Small intestine (tissue), 7 donors: ENCODE results near the gene THSD7A. TPM values are rescaled to one million over a fixed set of nuclear protein-coding genes. Genes with fewer than 3 reads are reported as not detected.

Experiments
- DNase-seq, 2 donors: peaks; one replicate each; pipeline versions ENCODE4 v3.0.0 to v3.0.0-alpha.2; 2013
- FAIRE-seq: peaks from 2 replicates; lab custom pipeline; 2012; peaks lifted over from hg19 to GRCh38; lab: Jason Lieb, UNC
- H3K27ac ChIP-seq, 3 donors: one replicate each; pipeline ENCODE4 v1.5.1; 2013; ENCODE audit warnings: low read length in 2 of 3, mild to moderate bottlenecking in 2 of 3, control low read depth in 1 of 3, inconsistent platforms in 1 of 3, low read depth in 1 of 3, moderate library complexity in 1 of 3
- H3K27me3 ChIP-seq, 3 donors: one replicate each; pipeline ENCODE4 v1.6.1; 2013; ENCODE audit warnings: low read length in 3 of 3, inconsistent platforms in 1 of 3; ENCODE audit not compliant: control insufficient read depth in 3 of 3, insufficient read depth in 3 of 3
- H3K36me3 ChIP-seq, 3 donors: one replicate each; pipeline ENCODE4 v1.6.1; 2013; ENCODE audit warnings: low read length in 3 of 3, inconsistent platforms in 1 of 3, low read depth in 1 of 3, mild to moderate bottlenecking in 1 of 3, moderate library complexity in 1 of 3; ENCODE audit not compliant: control insufficient read depth in 3 of 3, insufficient read depth in 2 of 3
- H3K4me1 ChIP-seq, 3 donors: one replicate each; pipeline ENCODE4 v1.6.1; 2013; ENCODE audit warnings: low read length in 2 of 3, inconsistent platforms in 1 of 3, low read depth in 1 of 3, mild to moderate bottlenecking in 1 of 3, moderate library complexity in 1 of 3; ENCODE audit not compliant: control insufficient read depth in 3 of 3, insufficient read depth in 2 of 3
- H3K4me3 ChIP-seq, 3 donors: one replicate each; pipeline ENCODE4 v1.5.1; 2013; ENCODE audit warnings: low read length in 3 of 3, control low read depth in 1 of 3, inconsistent platforms in 1 of 3, low read depth in 1 of 3, mild to moderate bottlenecking in 1 of 3, moderate library complexity in 1 of 3
- H3K9me3 ChIP-seq, 2 donors: one replicate each; pipeline ENCODE4 v1.6.1; 2013; ENCODE audit warnings: low read depth in 1 of 2, low read length in 1 of 2; ENCODE audit not compliant: control insufficient read depth in 2 of 2, insufficient read depth in 1 of 2
- WGBS, 3 donors: extraction: QIAGEN DNeasy Blood & Tissue Kit; methylation state at CpG; one replicate each; pipeline ENCODE4 v1.1.7; 2013; 5-methylcytosine and 5-hydroxymethylcytosine counted together
- polyA plus RNA-seq, 4 donors: library from polyadenylated mRNA; stranded (reverse) in 3 of 4; unstranded in 1 of 4; fragments of 200-250 nt in 3 of 4; fragments of 120-200 nt in 1 of 4; gene quantifications; one replicate each; pipeline versions ENCODE4 v1.2.1 to v1.2.3, GENCODE V29; 2013
- donor health status: healthy with polysubstance abuse.
- donor health status: control.
- donor health status: control.
- donor health status: Bipolar disorder and iron deficiency.
- donor health status: healthy.

Gene THSD7A
- polyA plus RNA-seq, 4 donors, result 1.1 to 3.5 TPM; not detected in 2

GRCh38 chr7:11648101-11648500, 183.9 kb downstream of the THSD7A start:
- Histone ChIP-seq H3K4me1 (no peaks in the 10 kb centered on the region), H3K4me3 (no peak overlapping the region), H3K36me3 (no peaks in the 10 kb centered on the region), H3K9me3 (no peaks in the 10 kb centered on the region), H3K27me3 (no peaks in the 10 kb centered on the region), H3K27ac (no peak overlapping the region)
- DNase-seq, result no peak
- 76 to 83% (median 77%) methylated on average over 3 of the region's 3 CpGs for WGBS, 3 donors
- no peak for FAIRE-seq

DNA sequence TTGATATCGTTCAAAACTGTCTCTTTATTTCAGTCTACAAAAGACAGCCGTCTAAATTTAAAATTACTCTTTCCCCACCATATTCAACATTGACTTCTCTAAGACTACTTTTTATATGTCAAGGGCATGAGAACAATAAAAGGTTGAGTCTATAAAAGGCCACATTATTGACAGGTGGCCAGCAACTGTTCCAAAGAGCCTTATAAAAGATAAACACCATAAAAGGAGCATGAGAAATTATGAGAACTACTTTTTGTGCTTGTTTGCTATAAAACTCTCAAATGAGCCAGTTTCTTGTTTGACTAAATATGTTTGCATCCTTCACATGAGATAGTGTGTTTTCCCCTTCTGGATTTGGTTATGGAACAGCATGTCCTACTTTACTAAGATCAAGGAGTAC, 189.2 kb downstream of the THSD7A start:
- Histone ChIP-seq H3K27ac (no peak overlapping the region), H3K27me3 (no peaks in the 10 kb centered on the region), H3K4me3 (no peak overlapping the region), H3K9me3 (no peaks in the 10 kb centered on the region), H3K36me3 (no peaks in the 10 kb centered on the region), H3K4me1 (no peaks in the 10 kb centered on the region)
- DNase-seq (no peak), FAIRE-seq (no peak)
- WGBS, 3 donors, result 51 to 73% (median 72%) methylated on average over 2 of the region's 2 CpGs

GRCh38 chr7:11642276-11642675, 189.7 kb downstream of the THSD7A start:
- Histone ChIP-seq H3K4me1 (no peaks in the 10 kb centered on the region), H3K4me3 (no peak overlapping the region), H3K27me3 (no peaks in the 10 kb centered on the region), H3K36me3 (no peaks in the 10 kb centered on the region), H3K27ac (no peak overlapping the region), H3K9me3 (no peaks in the 10 kb centered on the region)
- FAIRE-seq, result no peak
- no peak for DNase-seq

DNA sequence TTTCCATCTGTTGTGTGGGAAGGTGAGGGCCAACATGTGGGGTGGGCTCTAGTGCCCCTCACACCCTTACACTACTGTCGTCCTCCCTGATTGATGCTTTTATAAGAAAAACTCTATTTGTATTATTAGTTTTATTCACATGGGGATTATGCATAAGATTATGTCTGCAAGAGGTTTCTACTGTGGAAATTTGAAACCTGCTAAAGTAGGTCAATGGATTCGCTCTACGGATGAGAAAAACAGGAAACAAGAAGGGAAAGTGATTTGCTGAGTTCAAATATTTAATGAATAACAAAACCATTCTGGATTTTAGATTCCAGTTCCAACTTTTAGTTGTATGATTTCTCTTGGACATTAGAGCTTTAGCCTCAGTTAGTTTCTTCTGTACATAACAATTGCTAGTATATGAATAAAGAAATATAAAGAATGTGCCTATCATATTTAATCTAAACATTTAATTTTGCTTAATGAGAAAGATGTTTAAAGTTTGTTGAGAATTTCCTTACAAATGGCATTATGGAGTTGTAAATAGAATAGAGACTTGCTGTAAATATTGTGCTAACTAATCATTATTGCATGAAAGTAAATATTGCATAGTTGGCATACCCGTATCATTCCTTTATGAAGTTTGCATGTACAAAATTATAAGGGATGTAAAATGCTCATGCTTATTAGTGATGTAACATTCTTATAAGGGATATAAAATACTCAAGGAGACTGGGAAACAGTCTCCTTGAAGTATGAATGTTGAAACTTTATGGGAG, 193.8 kb downstream of the THSD7A start:
- no peak overlapping the region for H3K27ac ChIP-seq
- FAIRE-seq, result no peak
- H3K27me3 ChIP-seq, result no peaks in the 10 kb centered on the region
- no peak for DNase-seq
- H3K9me3 ChIP-seq, result no peaks in the 10 kb centered on the region
- H3K4me3 ChIP-seq, result no peak overlapping the region
- 44 to 63% (median 62%) methylated on average over 4 of the region's 4 CpGs for WGBS, 3 donors
- no peaks in the 10 kb centered on the region for H3K4me1 ChIP-seq
- no peaks in the 10 kb centered on the region for H3K36me3 ChIP-seq

- FAIRE-seq (no peak), DNase-seq (no peak)
- no peaks in the 10 kb centered on the region for H3K27me3 ChIP-seq
- no peak overlapping the region for H3K4me3 ChIP-seq
- 95 to 97% (median 97%) methylated on average over 19 of the region's 19 CpGs for WGBS, 3 donors
- no peaks in the 10 kb centered on the region for H3K36me3 ChIP-seq
- no peaks in the 10 kb centered on the region for H3K4me1 ChIP-seq
- H3K9me3 ChIP-seq, result no peaks in the 10 kb centered on the region
- no peak overlapping the region for H3K27ac ChIP-seq
Observed at GRCh38 chr7:11636274-11636673, 195.7 kb downstream of the THSD7A start.

GRCh38 chr7:11633310-11633709, 198.7 kb downstream of the THSD7A start:
- Histone ChIP-seq H3K4me1 (no peaks in the 10 kb centered on the region), H3K27ac (no peak overlapping the region), H3K4me3 (no peak overlapping the region), H3K36me3 (no peaks in the 10 kb centered on the region), H3K27me3 (no peaks in the 10 kb centered on the region), H3K9me3 (no peaks in the 10 kb centered on the region)
- FAIRE-seq, result no peak
- DNase-seq, result no peak
- WGBS, 3 donors, result 71 to 86% (median 73%) methylated on average over 1 of the region's 1 CpG

DNA sequence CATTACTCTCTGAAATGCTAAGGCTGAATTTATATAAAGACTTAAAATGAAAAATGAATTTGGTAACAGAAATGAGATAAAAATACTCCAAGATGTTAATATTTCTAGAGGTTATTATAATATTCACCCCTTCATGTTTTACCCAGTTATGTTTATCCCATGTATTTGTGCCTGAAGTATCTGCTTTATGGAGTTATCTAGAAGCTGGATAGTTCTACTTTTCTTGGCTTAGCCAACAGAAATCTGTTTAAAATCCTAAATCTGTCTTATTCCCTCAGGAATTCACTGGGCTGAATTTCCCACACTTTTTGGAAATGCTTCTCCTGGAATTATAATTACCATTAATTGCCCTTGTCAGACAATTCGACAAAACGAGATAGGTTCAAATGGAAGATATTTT, 201.6 kb downstream of the THSD7A start:
- H3K27ac ChIP-seq, result no peak overlapping the region
- no peak for FAIRE-seq
- H3K27me3 ChIP-seq, result no peaks in the 10 kb centered on the region
- DNase-seq, result no peak
- WGBS, 3 donors, result 73 to 91% (median 86%) methylated on average over 2 of the region's 2 CpGs
- H3K9me3 ChIP-seq, result no peaks in the 10 kb centered on the region
- no peaks in the 10 kb centered on the region for H3K4me1 ChIP-seq
- H3K36me3 ChIP-seq, result no peaks in the 10 kb centered on the region
- H3K4me3 ChIP-seq, result no peak overlapping the region

DNA sequence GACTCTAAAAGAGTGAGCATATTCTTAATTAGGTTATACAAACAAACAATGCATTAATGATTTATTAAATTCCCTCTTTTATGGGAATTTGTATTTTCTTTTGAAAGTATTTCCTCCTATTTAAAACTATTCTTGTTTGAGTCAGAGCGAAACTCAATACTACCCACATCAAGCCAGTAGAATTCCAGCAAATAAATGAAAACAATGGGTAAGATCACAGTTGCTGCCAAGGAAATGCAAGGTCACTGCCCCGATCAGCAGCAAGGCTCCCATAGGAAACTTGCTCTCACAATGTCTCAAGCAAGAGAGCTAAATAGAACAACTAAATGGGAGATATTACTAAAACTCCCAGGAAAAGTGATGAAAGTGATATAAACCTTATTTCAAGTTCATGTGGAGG, 206.3 kb downstream of the THSD7A start:
- 62 to 87% (median 68%) methylated on average over 2 of the region's 2 CpGs for WGBS, 3 donors
- H3K36me3 ChIP-seq, result no peaks in the 10 kb centered on the region
- no peak overlapping the region for H3K4me3 ChIP-seq
- H3K27ac ChIP-seq, result no peak overlapping the region
- no peak for FAIRE-seq
- no peaks in the 10 kb centered on the region for H3K27me3 ChIP-seq
- H3K9me3 ChIP-seq, result no peaks in the 10 kb centered on the region
- no peak for DNase-seq
- H3K4me1 ChIP-seq, result no peaks in the 10 kb centered on the region
